ENCODE results near the gene CEP70.
"Not testable (repeated sequence)": the region's sequence is repeated elsewhere in the genome, so short reads cannot be mapped to it uniquely, and the experiment has no call there.

GRCh38 chr3:138486580-138486979 lies 107.5 kb downstream of the CEP70 start:
- TF ChIP-seq JUND (IDR thresholded peaks at IDR 0.05); ATF3 (IDR thresholded peaks at IDR 0.05); CTCF (IDR thresholded peaks at IDR 0.05; ENCODE audit: low read depth, low read length, missing input control); RAD21 (IDR thresholded peaks at IDR 0.05); GABPA (IDR thresholded peaks at IDR 0.05 in 1 of 2, conservative IDR thresholded peaks at IDR 0.05 in 1 of 2): not testable (repeated sequence)

Measured in liver (tissue), 3 donors.